ENCODE results near the gene USO1. TPM values are rescaled to one million over a fixed set of nuclear protein-coding genes. Genes with fewer than 3 reads are reported as not detected.

USO1 gene
- total and polyA plus RNA-seq, 2 of the 13 experiments (the other 11 are each of a cell fraction or from before 2014, with no cell fraction given) = 52.2 to 87.7 TPM

GRCh38 chr4:75822416-75822815 is 98.0 kb downstream of the USO1 start:
- ATAC-seq = no peak

GRCh38 chr4:75823812-75824211 is 99.4 kb downstream of the USO1 start:
- Histone ChIP-seq H3K4me1 (ENCODE audit: insufficient read depth, low read length) (peaks cover 17% of the 10 kb centered on the region), H3K4me3 (replicated peaks in 1 of 3; ENCODE audit: insufficient read depth in 1 of 3, low read depth in 2 of 3, low read length in 3 of 3) (no peak overlapping the region), H3K27me3 (ENCODE audit: control insufficient read depth in 1 of 2, insufficient read depth in 2 of 2, low read length in 2 of 2) (no peaks in the 10 kb centered on the region), H3K9ac (ENCODE audit: insufficient read depth, low read depth, low read length) (no peak overlapping the region), H3K36me3 (replicated peaks in 1 of 2; ENCODE audit: control insufficient read depth in 1 of 2, insufficient read depth in 2 of 2, low read length in 2 of 2) (no peaks in the 10 kb centered on the region), H3K4me2 (ENCODE audit: low read depth, low read length) (no peak overlapping the region), H4K20me1 (ENCODE audit: insufficient read depth, low read length) (no peaks in the 10 kb centered on the region), H2AFZ (ENCODE audit: low read length) (no peak overlapping the region), H3K9me3 (ENCODE audit: low read length) (no peaks in the 10 kb centered on the region), H3K79me2 (ENCODE audit: insufficient read depth, low read length) (no peaks in the 10 kb centered on the region), H3K27ac (ENCODE audit: extremely low read length, insufficient read depth, low read length) (no peak overlapping the region)
- in situ Hi-C loops (cut with HindIII; ENCODE audit: extremely low pct_ligation_motif_present, low pct_unique_long_range_greater_than_20kb) (no loop called here), intact Hi-C loops (cut with micrococcal nuclease; ENCODE audit: unreplicated experiment) (no loop called here)
- WGBS (ENCODE audit: low lambda C conversion rate) = 21% methylated on average over 2 of the region's 2 CpGs
- ChIA-PET CTCF (ENCODE audit: low intra/inter-chr PET ratio, low total read pairs) (no interaction called here), POLR2A (no interaction called here)
- DNase-seq (ENCODE audit: low spot score) (no peak), FAIRE-seq (no peak), ATAC-seq (peak; percentile 50)
- BruUV-seq (replicated peaks) = no TSS peak
- TF ChIP-seq HMGXB4 (CRISPR knock-in tag; IDR thresholded peaks at IDR 0.05; ENCODE audit: borderline replicate concordance in 1 of 2, low read depth in 1 of 2) (no peak), ZSCAN29 (CRISPR knock-in tag; conservative IDR thresholded peaks at IDR 0.05) (no peak), GTF2F1 (IDR thresholded peaks at IDR 0.05; ENCODE audit: low read length) (no peak), ZNF318 (CRISPR knock-in tag; IDR thresholded peaks at IDR 0.05) (no peak), AHR (CRISPR knock-in tag; IDR thresholded peaks at IDR 0.05) (no peak)

More at GRCh38 chr4:75822416-75822815, 98.0 kb downstream of the USO1 start:
- Histone ChIP-seq H3K4me3 (replicated peaks in 1 of 3; ENCODE audit: insufficient read depth in 1 of 3, low read depth in 2 of 3, low read length in 3 of 3) (no peak overlapping the region), H3K79me2 (ENCODE audit: insufficient read depth, low read length) (no peaks in the 10 kb centered on the region), H3K27me3 (ENCODE audit: control insufficient read depth in 1 of 2, insufficient read depth in 2 of 2, low read length in 2 of 2) (no peaks in the 10 kb centered on the region), H3K9me3 (ENCODE audit: low read length) (no peaks in the 10 kb centered on the region), H3K9ac (ENCODE audit: insufficient read depth, low read depth, low read length) (no peak overlapping the region), H3K4me2 (ENCODE audit: low read depth, low read length) (no peak overlapping the region), H3K4me1 (ENCODE audit: insufficient read depth, low read length) (peaks cover 17% of the 10 kb centered on the region), H3K27ac (ENCODE audit: extremely low read length, insufficient read depth, low read length) (no peak overlapping the region), H4K20me1 (ENCODE audit: insufficient read depth, low read length) (no peaks in the 10 kb centered on the region), H3K36me3 (replicated peaks in 1 of 2; ENCODE audit: control insufficient read depth in 1 of 2, insufficient read depth in 2 of 2, low read length in 2 of 2) (no peaks in the 10 kb centered on the region), H2AFZ (ENCODE audit: low read length) (no peak overlapping the region)
- TF ChIP-seq ZNF652 (CRISPR knock-in tag; IDR thresholded peaks at IDR 0.05; ENCODE audit: borderline replicate concordance, low read depth) = no peak
- TF ChIP-seq KAT2B (IDR thresholded peaks at IDR 0.05; ENCODE audit: borderline replicate concordance, low read depth, low read length) = no peak
- no peak for TF ChIP-seq SNAPC2 (CRISPR knock-in tag; IDR thresholded peaks at IDR 0.05)
- TF ChIP-seq HIVEP1 (CRISPR knock-in tag; IDR thresholded peaks at IDR 0.05) = no peak
- TF ChIP-seq TP53 (CRISPR knock-in tag; conservative IDR thresholded peaks at IDR 0.05) = no peak
- TF ChIP-seq CREB1 (IDR thresholded peaks at IDR 0.05) = no peak
- TF ChIP-seq CREB1 (CRISPR knock-in tag; IDR thresholded peaks at IDR 0.05) = no peak
- TF ChIP-seq XBP1 (CRISPR knock-in tag; IDR thresholded peaks at IDR 0.05) = no peak
- TF ChIP-seq TCF7L2 (IDR thresholded peaks at IDR 0.05; ENCODE audit: low read depth, low read length) = no peak
- no peak for TF ChIP-seq MXD4 (CRISPR knock-in tag; IDR thresholded peaks at IDR 0.05)
- TF ChIP-seq TAF1 (CRISPR knock-in tag; IDR thresholded peaks at IDR 0.05) = no peak
- no peak for TF ChIP-seq EEA1 (CRISPR knock-in tag; IDR thresholded peaks at IDR 0.05; ENCODE audit: borderline replicate concordance)
- no peak for TF ChIP-seq DNMT1 (CRISPR knock-in tag; IDR thresholded peaks at IDR 0.05)
- ChIA-PET POLR2A (no interaction called here), CTCF (ENCODE audit: low intra/inter-chr PET ratio, low total read pairs) (no interaction called here)
- no TSS peak for BruUV-seq (replicated peaks)
- FAIRE-seq = no peak
- in situ Hi-C loops (cut with HindIII; ENCODE audit: extremely low pct_ligation_motif_present, low pct_unique_long_range_greater_than_20kb) = no loop called here
- WGBS (ENCODE audit: low lambda C conversion rate) = 39% methylated on average over 5 of the region's 5 CpGs
- DNase-seq (ENCODE audit: low spot score) = no peak
- intact Hi-C loops (cut with micrococcal nuclease; ENCODE audit: unreplicated experiment) = no loop called here
